Ascending aorta (tissue), 1 donor: ENCODE measurements around the gene OR1A2. TPM values are rescaled to one million over a fixed set of nuclear protein-coding genes. Genes with fewer than 3 reads are reported as not detected.

ENCODE experiments used
- total RNA-seq: library from RNA; depleted of rRNA; stranded (reverse); fragments of >200 nt; gene quantifications from one replicate; pipeline ENCODE4 v1.1.0, GENCODE V29; 2016

The OR1A2 gene
- total RNA-seq, 1 donor from 2014 or later: not detected

Other genes with a start within 250 kb of the OR1A2 start
- gene OR1D5, start 133.9 kb upstream of the OR1A2 start, total RNA-seq: not detected
- not detected for gene OR1D2, start 93.1 kb upstream of the OR1A2 start, total RNA-seq
- not detected for gene OR1G1, start 70.0 kb upstream of the OR1A2 start, total RNA-seq
- not detected for gene OR1A1, start 10.1 kb downstream of the OR1A2 start, total RNA-seq
- not detected for gene OR3A1, start 100.8 kb downstream of the OR1A2 start, total RNA-seq
- not detected for gene OR3A2, start 188.8 kb downstream of the OR1A2 start, total RNA-seq
- not detected for gene OR1E1, start 200.9 kb downstream of the OR1A2 start, total RNA-seq
- gene OR3A3, start 213.9 kb downstream of the OR1A2 start, total RNA-seq: not detected
- gene OR1E2, start 236.3 kb downstream of the OR1A2 start, total RNA-seq: not detected